Measurements from ENCODE around the gene ENTHD1.

Gene ENTHD1

DNA sequence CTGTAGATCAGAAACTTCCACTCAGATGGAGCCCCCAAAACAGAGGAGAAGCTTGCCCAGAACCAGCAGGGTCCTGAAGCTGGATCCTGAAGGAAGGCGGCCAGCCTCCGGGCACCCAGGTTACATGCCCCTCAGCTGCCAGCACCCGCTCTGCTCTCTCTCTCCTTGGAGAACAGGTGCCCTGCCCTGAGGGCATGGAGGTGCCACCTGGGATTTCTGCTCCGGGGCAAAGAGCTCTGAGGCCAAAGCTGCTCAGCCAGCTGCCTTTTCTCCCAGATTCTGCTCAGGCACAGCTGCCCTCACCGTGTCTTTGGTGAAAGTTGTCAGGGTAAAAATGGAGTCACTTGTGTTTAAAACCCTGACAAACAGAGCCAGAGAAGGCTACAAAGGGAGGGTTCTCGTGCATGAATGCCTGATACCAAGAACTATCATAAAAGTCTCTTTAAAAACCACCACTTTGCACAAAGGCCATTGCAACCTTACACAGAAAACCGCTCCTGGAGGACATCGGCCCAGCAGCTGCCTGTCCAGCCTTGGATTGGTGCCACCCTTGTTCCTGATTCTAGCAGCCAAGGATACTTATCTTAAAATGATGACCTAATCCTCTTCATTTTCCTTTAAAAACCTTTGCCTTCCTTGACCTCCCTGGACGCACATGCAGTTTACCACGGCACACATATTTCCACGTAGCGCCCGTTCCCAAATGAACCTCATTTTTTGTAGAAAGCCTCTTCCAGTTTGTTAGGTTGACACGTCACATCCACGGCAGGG is 183.0 kb downstream of the ENTHD1 start:
- DNase-seq: no peak

- no peak for DNase-seq
Measured at GRCh38 chr22:39707816-39708215, 185.7 kb downstream of the ENTHD1 start.

GRCh38 chr22:39707351-39707750 is 186.2 kb downstream of the ENTHD1 start:
- DNase-seq: no peak

GRCh38 chr22:39706376-39707140 is 187.0 kb downstream of the ENTHD1 start:
- DNase-seq: no peak

DNA sequence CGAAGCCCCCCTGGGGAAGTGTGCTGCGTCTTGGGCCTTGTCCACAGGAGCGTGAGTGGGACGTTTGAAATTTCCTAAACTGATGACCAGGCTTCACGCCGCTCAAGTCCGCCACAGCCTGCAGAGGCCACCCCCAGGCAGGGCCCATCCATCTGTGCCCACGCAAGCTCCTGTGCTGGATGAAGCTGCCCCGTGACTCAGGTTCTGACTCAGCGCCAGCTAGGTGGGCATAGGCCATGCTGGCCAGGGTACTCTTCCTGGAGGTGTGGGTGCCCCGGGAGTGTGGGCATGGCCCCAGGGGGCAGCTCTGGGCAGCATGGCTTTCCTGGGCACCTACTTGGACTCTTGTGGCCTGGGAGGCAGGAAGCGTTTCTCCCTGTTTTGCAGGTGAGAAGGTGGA is 188.2 kb downstream of the ENTHD1 start:
- DNase-seq: no peak

DNA sequence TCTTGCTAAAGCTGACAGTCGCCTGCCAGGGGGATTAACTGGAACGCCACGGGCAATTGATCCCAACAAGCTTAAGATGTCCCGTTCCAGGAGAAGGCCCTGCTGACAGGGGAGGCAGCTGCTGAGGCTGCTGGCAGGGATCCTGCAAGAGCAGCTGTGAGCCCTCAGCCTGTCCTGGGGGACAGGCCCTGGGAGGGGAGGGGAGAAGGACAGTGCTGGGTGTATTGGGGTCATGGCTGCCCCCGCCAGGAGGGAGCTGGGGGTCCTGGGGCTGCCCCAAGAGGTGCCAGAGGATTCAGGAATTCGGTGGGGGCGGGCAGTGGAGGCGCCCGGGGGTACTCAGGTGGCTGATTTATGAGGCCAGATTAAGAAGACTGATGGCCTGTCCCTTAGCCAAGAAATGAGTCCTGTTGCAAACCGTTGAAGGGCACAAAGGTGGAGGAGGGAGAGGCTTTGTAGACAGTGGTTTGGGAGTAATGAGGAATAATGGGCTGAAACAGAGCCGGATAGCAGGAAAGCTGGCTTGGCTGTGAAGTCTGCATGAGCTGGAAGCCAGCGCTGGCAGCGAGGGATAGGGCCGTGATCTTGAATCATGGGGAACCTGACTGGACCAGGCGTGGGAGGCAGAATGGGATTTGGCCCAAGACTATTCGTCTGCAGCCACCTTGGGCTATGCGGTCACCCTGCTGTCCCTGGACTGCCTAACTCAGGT is 189.5 kb downstream of the ENTHD1 start:
- no peak for DNase-seq

DNA sequence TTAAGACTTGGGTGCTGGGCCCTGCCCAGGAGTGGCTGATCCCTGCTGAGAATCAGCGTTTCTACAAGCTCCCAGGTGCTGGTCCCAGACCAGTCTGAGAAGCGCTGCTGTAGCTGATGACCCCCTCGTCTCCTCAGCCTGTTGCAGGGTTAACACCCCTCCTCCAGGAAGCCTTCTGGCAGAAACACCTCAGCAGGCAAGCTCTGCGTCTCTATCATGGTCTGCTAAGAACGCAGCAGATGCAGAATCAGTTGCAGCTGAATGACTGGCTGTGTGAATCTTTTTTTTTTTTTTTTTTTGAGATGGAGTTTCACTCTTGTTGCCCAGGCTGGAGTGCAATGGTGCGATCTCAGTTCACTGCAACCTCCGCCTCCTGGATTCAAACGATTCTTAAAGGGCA is 190.5 kb downstream of the ENTHD1 start:
- no peak for DNase-seq

DNA sequence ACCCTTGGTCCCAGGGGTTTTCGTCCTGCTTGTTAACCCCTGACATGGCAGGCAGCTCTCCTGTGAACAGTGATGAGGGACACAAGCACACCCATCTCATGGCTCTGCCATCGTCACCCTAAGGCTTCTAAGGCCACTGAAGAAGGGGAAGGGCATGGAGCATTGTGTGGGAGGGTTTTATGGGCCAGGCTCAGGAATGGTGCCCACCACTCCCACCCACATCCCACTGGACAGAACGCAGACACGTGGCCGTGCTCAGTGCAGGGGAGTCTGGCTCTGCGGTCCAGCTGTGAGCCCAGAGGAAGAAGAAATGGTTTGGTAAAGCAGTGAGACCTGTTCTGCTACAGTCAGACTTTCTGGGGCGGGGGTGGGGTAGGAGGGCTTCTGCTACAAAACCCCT is 193.0 kb downstream of the ENTHD1 start:
- DNase-seq: no peak

DNA sequence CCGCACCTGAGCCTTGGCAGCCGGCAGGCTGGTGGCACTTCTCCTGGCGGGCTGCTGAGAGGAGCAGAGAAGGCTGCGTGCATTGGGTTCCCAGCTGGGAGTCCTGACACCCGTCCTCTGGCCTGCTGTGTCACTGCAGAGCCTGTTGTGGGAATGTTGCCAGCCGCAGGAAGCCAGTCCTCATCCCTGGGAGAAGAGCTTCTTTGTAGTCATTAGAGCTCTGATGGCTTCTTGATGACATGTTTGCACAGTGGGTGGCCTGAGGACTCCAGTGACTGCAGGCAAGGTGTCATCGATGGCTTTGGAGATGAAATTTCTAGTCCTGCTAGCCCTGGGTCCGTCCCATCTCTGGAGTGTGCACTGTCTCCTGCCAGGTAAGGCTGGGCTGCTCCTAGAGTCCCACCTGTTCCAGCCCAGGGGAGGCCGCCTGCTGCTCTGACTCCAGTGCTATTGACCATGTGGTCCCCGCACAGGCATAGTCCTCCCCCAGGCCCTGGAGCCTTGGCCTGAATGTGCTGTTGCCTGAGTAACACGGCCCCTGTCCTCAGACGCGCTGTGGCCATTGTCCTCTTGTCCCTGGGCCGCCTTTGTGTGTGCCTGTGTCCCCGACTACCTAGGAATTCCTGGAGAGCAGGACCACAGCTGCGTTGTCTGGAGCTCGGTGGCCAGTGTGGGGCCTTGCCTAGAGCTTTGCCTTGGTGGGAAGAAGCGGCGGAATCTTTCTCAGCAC is 193.8 kb downstream of the ENTHD1 start:
- no peak for DNase-seq

GRCh38 chr22:39697790-39698430 is 195.7 kb downstream of the ENTHD1 start:
- DNase-seq: no peak

DNA sequence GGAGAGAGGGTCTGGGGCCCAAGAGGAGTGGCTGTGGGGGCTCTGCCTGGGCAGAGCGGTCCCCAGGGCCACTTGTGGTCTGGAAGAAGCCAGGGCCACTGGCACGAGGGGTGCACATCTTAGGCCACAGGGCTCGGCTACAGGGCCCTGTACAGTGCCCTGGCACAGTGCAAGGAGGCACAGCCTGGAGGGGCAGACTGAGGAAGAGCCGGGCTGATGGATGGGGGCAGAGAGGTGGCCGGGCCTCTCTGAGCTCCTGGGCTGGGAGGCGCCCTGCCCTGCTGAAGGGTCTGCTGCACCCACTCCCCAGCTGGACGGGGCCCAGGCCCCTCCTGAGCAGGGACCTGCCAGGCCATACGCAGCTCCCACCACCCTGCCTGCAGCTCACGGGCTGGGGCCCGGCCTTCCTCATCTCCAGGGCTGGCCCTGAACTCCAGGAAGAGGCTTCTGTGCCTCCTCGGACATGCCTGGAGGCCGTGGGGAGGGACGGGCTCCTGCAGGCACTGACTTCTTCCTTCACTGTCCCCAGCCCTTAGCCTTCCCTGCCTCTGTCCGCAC is 199.5 kb downstream of the ENTHD1 start:
- no peak for DNase-seq

All from stimulated activated CD4-positive, alpha-beta T cell treated with anti-CD3 and anti-CD28 coated beads, Interleukin-12 subunit alpha, Interleukin-12 subunit beta, amount 100 ng/mL, for 4 hours (primary cell).